ENCODE results near the gene SSTR3. TPM values are rescaled to one million over a fixed set of nuclear protein-coding genes. Genes with fewer than 3 reads are reported as not detected.

SSTR3 gene
- total RNA-seq, 1 donor from 2014 or later: not detected

GRCh38 chr22:37193629-37194191 is 18.6 kb downstream of the SSTR3 start:
- ATAC-seq: no peak

- ATAC-seq: no peak
Measured at GRCh38 chr22:37192741-37193140, 19.5 kb downstream of the SSTR3 start.

GRCh38 chr22:37192204-37192603 is 20.1 kb downstream of the SSTR3 start:
- no peak for ATAC-seq

- ATAC-seq: no peak
Measured at GRCh38 chr22:37190262-37190780, 22.0 kb downstream of the SSTR3 start.

- ATAC-seq: peak; percentile 40
Measured at GRCh38 chr22:37188901-37189466, 23.3 kb downstream of the SSTR3 start.

GRCh38 chr22:37187891-37188761 is 24.2 kb downstream of the SSTR3 start, which contains the start of gene C1QTNF6:
TSS of gene C1QTNF6 (minus strand) at chr22:37188247. CDS start at chr22:37188213, 34 bp downstream.
- peak; percentile 54 for ATAC-seq

- ATAC-seq: peak; percentile 2
Measured at GRCh38 chr22:37187552-37187890, 24.8 kb downstream of the SSTR3 start.

- no peak for ATAC-seq
Measured at GRCh38 chr22:37186997-37187522, 25.2 kb downstream of the SSTR3 start.

- peak; percentile 25 for ATAC-seq
Measured at GRCh38 chr22:37186228-37186996, 25.9 kb downstream of the SSTR3 start.

- no peak for ATAC-seq
Measured at GRCh38 chr22:37185646-37186227, 26.5 kb downstream of the SSTR3 start.

GRCh38 chr22:37184816-37185541 is 27.3 kb downstream of the SSTR3 start:
- no peak for ATAC-seq

GRCh38 chr22:37184380-37184755 is 27.9 kb downstream of the SSTR3 start:
- ATAC-seq: no peak

GRCh38 chr22:37183432-37184379 is 28.6 kb downstream of the SSTR3 start:
- no peak for ATAC-seq

GRCh38 chr22:37182949-37183245 is 29.4 kb downstream of the SSTR3 start:
- ATAC-seq: no peak

GRCh38 chr22:37182101-37182948 is 30.0 kb downstream of the SSTR3 start:
- no peak for ATAC-seq

- no peak for ATAC-seq
Measured at GRCh38 chr22:37181681-37182080, 30.6 kb downstream of the SSTR3 start.

GRCh38 chr22:37180531-37181231 is 31.6 kb downstream of the SSTR3 start:
- no peak for ATAC-seq

GRCh38 chr22:37179622-37180420 is 32.5 kb downstream of the SSTR3 start:
- no peak for ATAC-seq

All from esophagus mucosa (tissue), 1 donor.